HG03135 (cell line): ENCODE results near the gene DPP4.

Experiments
- ATAC-seq: cut with Tn5 transposase; IDR thresholded peaks from one replicate; pipeline ENCODE4 v1.9.1; 2021; ENCODE audit warnings: mild to moderate bottlenecking, moderate library complexity; ENCODE audit not compliant: unreplicated experiment

Gene DPP4

DNA sequence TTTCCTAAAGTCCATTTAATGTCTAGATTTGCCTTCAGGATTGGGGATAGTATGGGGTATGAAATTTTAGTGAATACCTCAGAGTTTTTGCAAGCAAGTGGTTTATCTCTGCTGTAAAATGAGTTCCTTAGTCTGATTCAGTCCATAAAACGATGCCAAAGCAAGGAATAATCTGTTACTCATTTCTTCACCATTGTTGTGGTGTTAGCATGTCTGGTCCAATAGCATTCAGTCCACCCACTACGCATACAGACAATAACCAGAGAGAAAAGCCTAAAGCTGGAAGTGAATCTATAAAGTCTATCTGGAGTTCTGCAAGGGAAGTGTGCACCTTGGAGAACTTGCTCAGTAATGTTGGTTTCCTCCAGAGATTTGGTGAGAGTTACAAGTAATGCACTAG lies 12.9 kb upstream of the DPP4 start:
- ATAC-seq = no peak

DNA sequence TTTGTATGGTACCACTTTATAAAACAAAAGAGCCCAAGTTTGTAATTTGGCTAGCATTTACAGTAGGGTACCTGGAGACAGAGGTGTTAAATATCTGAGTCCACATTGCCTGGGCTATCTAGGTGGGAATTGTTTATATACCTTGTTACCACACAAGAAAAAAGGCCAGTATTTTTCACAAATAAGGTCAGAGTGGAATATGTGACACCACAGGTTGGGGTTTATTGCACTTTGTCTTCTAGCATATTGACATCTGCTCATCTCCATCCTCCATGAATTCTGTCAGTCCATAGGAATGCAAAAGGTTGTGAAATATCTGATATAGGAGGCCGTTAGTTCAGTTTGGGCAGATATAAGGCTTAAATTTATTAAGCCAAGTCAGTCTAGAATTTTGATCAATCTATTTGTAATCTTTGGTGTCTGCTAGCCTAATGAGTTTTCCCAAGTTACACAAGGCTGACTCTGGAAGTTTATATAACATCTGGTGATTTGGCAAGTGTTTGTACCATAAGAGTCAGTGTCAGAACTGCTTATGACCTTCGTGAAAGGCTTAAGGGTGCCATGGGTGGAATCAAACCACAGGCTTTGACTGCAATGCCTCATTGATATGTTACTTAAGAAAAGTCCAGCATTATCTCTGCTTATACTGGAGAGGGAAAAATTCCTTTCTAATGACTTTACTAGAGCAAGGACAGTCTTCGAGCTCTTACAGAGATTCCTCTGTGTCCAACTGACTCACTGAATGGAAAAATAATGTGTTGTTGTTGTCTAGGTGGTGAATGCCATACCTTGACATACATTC lies 11.3 kb upstream of the DPP4 start:
- no peak for ATAC-seq

DNA sequence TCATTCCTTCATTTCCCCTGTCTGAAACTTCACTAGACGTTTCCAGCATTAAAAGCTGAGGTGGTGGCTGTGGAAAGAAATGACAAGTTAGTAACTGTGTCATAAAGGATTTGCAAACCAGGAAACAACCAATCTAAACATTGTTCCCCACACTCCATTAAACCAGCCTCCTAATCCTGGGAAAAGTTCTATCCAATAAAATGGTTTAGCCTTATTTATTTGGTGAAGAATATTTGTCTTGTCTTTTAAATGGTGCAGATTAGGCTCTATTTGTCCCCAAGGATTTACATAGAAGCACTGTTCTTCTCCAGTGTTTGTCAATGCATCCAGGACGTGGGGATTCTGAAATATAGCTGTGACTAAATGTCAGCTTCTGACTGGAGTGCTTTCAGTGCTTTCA lies 10.5 kb upstream of the DPP4 start:
- ATAC-seq = no peak

- ATAC-seq = no peak
Observed at GRCh38 chr2:162082681-162083080, 8.7 kb upstream of the DPP4 start.

GRCh38 chr2:162082036-162082435 lies 8.0 kb upstream of the DPP4 start:
- ATAC-seq = no peak

DNA sequence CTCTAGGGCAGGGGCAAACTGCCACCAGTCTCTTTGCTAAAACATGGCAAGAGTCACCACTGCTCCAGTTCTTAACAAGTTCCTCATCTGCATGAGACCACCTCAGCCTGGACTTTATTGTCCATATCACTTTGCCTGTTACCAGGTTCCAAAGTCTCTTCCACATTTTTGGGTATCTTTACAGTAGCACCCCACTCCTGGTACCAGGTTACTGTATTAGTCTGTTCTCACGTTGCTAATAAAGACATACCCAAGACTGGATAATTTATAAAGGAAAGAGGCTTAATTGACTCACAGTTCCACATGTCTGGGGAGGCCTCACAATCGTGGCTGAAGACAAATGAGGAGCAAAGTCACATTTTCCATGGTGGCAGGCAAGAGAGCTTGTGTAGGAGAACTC lies 5.5 kb upstream of the DPP4 start:
- no peak for ATAC-seq

DNA sequence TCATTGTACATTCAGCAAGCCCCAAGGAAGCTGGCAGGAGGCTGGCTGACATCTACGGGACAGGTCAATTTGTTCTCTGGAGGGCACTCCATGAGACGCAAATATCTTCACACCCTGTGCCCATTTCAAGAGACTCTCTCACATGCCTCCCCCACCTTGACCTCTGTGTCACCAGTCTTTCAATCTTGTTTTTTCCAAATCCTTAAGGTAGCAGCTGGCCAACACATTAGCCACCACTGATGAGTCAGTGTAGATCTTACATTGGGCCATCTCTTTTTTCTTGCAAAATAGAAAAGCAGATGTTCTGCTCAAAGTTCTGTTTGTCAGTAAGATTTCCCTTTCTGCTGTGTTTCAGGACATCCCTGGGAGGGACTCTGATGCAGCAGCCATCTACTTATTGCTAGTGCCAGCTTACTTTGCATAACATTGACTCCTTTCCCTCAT lies 1.7 kb upstream of the DPP4 start:
- ATAC-seq = no peak

GRCh38 chr2:162074928-162075688 lies 1.1 kb upstream of the DPP4 start:
- ATAC-seq = no peak

DNA sequence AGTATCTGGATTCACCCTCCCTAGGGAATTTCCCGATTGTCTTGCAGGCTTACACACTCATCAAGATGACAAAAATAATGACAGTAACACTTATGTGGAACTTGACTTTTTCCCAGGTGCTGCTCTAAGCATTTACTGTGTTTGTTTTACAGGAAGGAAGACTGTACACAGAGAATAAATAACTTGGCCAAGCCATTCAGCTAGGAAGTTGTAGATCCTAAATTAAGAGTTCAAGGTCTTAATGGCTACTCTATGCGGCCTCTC lies 549 bp upstream of the DPP4 start:
- no peak for ATAC-seq

DNA sequence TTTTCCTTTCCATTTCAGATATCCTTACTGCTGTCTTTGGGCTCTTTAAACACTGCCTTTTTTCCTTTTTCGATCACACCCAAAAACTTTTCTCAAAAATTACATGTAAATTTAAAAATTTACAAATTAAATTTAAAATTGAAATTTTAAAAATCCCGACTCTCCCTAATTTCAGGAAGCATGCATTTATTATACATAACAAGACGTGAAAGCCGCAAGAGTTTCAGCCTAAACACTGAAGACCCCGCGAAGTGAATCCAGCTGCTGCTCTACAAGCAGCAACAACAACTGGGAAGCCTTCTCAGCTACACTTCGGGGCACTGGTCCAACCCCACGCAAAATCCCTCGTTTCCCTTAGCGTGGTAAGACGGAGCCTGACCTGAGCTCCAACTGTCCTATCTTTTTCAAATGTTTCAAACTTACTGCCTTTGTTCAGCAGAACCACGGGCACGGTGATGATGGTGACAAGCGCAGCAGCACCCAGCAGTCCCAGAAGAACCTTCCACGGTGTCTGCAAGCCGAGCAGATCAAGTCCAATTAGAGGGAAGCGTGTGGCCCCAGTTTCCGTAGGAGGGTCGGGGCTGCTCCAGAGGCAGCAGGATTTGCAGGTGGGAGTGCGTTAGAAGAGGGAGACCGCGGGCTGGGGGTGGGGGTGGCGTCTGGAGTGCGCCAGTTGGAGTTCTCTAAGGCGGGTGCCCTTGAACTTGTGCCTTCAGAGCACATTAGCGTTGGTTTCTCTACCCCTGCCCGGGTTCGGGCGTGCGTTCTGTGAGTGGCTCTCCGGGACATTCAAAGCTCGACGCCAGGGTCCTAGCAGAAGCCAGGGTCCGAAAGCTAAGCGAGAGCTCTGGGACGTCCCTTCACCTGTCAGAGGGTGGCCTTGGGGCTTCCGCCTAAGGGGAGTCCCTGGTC lies 783 bp downstream of the DPP4 start:
- ATAC-seq = peak; percentile 1

GRCh38 chr2:162072181-162072702 lies 1.8 kb downstream of the DPP4 start:
- ATAC-seq = peak; percentile 60

DNA sequence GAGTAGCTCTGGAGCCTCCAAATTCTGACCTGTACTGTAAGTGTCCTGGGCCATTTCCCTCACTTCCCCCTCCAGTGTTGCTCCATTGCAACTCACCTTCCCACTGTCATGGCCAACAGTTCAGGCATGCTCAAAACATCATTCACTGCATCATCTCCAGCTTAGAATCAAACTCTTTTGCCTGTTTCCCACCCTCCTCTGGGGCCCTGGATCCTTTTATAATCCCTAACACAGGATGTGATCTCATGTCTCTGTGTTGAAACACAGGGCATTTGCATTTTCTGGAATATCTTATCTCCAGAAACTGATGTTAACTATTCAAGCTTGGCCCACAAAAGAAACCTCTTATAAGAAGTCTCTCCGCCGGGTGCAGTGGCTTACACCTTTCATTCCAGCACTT lies 3.0 kb downstream of the DPP4 start:
- ATAC-seq = no peak

DNA sequence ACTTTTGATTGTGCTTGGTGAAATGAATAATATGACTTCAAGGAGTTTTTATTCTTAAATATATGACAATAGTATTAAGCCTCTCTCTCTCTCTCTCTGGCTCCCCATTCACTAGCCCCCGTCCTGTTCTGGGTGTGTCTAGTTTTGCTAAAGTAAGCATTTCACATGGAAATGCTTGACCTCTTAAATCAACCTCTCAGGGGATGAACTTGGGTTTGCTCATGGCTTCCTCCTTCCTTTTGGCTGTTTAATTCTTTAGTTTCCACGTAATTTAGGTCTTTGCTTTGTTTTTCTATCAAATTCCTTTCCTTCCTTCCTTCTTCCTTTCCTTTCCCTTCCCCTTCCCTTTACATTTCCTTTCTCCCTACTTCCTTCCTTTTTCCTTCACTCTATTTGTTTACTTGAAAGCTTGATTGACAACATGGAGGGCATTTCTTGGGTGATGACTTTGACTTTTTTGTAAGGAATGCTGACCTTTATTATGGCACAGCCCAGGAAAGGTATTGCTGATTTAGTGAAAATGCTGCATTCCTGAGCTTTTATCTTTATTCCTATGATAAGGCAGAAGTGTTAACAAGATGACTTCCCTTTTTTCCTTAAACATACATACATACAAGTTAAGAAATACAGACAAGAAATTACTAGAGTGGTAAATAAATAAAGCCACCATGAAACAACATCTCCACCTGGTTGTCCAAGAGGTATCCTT lies 3.6 kb downstream of the DPP4 start:
- ATAC-seq = no peak

- no peak for ATAC-seq
Observed at GRCh38 chr2:162069267-162069903, 4.6 kb downstream of the DPP4 start.

DNA sequence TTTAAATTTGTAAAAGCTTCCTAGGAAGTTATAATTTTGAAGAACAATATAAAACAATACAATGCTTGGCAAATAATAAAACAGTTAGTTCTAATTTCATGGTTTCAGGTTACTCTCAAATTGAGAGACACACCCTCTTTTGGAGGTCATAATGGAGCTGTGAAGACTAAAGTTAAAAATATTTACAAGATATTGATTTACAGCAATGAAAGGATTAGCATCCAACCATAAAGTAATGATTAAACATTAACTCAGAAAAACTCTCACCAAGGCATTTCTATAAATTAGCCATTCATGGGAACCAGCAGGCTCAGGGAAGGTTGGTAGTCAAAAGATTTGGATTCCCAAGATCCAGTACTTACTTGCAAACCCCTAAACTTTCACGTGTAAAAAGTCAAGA lies 6.4 kb downstream of the DPP4 start:
- no peak for ATAC-seq

DNA sequence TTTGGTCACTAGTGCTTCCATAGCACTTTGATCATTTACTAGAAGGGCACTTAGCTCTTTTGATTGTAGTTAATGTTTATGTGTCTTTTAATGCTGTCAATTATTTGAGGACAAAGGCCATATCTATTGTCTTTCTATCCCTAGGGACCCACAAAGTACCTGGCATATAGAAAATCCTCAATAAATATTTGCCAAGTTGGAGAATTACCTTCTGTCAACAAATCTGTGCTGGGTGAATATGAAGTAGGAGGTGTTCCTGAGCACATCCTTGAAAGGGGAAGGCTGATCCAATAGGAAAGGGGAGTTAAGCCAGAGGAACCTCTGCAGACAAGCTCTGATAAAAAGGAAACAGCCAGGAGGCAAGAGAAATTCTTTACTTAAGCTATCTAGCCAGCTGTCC lies 8.2 kb downstream of the DPP4 start:
- no peak for ATAC-seq

GRCh38 chr2:162063899-162064298 lies 10.1 kb downstream of the DPP4 start:
- ATAC-seq = no peak

DNA sequence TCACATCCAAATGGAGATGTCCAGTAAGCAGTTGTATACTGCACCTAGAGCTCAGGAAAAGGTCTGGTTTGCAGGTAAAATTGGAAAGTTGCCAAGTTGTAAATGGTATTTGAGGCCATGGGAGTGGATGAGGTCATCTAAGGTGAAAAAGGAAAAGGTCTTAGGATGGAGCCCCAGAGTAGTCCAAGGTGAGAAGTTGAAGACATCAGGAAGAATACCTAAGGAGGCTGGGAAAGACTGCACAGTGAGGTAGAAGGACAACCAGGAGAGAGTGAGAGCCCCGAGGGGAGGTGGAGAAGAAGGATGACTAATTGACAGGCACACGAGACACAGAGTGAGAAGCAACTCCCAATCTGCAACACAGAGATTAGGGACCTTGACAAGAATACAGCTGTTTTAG lies 10.7 kb downstream of the DPP4 start:
- no peak for ATAC-seq

DNA sequence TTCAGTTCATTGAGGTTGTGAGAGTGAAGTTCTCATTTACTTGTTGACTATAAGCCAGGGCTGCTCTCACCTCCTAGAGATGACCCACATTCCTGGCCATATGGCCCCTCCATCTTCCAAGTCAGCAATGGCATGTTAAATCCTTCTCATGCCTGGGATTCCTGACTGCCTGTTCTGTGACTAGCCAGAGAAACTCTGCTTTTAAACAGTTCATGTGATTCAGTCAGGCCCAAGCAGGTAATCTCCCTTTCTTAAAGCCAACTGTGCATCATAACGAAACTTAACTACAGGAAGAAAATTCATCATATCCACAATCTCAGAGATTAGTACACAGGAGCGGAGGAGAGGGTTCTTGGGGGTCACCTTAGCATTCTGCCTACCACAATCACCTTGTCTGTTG lies 11.5 kb downstream of the DPP4 start:
- ATAC-seq = no peak

DNA sequence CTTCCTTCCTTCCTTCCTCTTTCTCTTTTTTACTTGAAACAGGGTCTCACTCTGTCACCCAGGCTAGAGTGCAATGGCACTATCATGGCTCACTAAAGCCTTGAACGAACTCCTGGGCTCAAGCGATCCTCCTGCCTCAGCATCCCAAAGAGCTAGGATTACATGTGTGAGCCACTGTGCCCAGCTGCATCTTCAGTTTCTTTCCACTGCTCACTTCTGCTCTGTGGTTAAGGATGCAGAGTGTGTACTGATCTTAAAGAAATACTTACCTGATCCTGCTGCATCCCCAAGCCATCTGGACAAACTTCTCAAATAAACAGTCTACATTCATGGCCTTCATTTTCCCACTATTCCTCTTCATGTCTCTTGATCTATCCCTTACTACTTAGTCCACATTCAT lies 13.0 kb downstream of the DPP4 start:
- ATAC-seq = no peak
